Measurements from ENCODE around the gene ZNF747.

Gene ZNF747

GRCh38 chr16:30510376-30510938 lies 24.2 kb downstream of the ZNF747 start:
- no peak for DNase-seq

- no peak for DNase-seq
Observed at GRCh38 chr16:30509081-30509765, 25.4 kb downstream of the ZNF747 start.

- DNase-seq: no peak
Observed at GRCh38 chr16:30503403-30504296, 31.0 kb downstream of the ZNF747 start.

- DNase-seq: no peak
Observed at GRCh38 chr16:30499284-30499683, 35.4 kb downstream of the ZNF747 start.

GRCh38 chr16:30494709-30495108 lies 39.9 kb downstream of the ZNF747 start:
- no peak for DNase-seq

GRCh38 chr16:30493941-30494488 lies 40.6 kb downstream of the ZNF747 start:
- DNase-seq: no peak

GRCh38 chr16:30491744-30492308 lies 42.8 kb downstream of the ZNF747 start:
- DNase-seq: no peak

- no peak for DNase-seq
Observed at GRCh38 chr16:30491229-30491628, 43.4 kb downstream of the ZNF747 start.

- DNase-seq: no peak
Observed at GRCh38 chr16:30490210-30490609, 44.4 kb downstream of the ZNF747 start.

- DNase-seq: no peak
Observed at GRCh38 chr16:30488764-30489605, 45.7 kb downstream of the ZNF747 start.

- DNase-seq: no peak
Observed at GRCh38 chr16:30485818-30486436, 48.7 kb downstream of the ZNF747 start.

GRCh38 chr16:30484887-30485286 lies 49.8 kb downstream of the ZNF747 start:
- DNase-seq: no peak

- DNase-seq: no peak
Observed at GRCh38 chr16:30482366-30482765, 52.3 kb downstream of the ZNF747 start.

GRCh38 chr16:30481381-30481780 lies 53.3 kb downstream of the ZNF747 start:
- DNase-seq: no peak
